Measurements from ENCODE around the gene CPA1. TPM values are rescaled to one million over a fixed set of nuclear protein-coding genes. Genes with fewer than 3 reads are reported as not detected.

The CPA1 gene
- total RNA-seq, 1 donor from 2014 or later, result not detected

Other genes with a start within 250 kb of the CPA1 start
- gene TMEM209, start 175.1 kb upstream of the CPA1 start, total RNA-seq, result 6.2 TPM
- gene SSMEM1, start 172.6 kb upstream of the CPA1 start, total RNA-seq, result not detected
- not detected for gene CPA2, start 113.6 kb upstream of the CPA1 start, total RNA-seq
- gene CPA4, start 87.3 kb upstream of the CPA1 start, total RNA-seq, result not detected
- gene CPA5, start 35.7 kb upstream of the CPA1 start, total RNA-seq, result not detected
- 4.2 TPM for gene CEP41, start 60.5 kb downstream of the CPA1 start, total RNA-seq
- gene MEST, start 111.6 kb downstream of the CPA1 start, total RNA-seq, result 6.4 TPM

Measured in Right ventricle myocardium superior (tissue), 1 donor.